ENCODE measurements around the gene JAM3.

- no peak for TF ChIP-seq CTCF (IDR thresholded peaks at IDR 0.05; ENCODE audit: insufficient read depth, low read length)
- no peak for TF ChIP-seq GABPA (IDR thresholded peaks at IDR 0.05; ENCODE audit: low read depth)
- TF ChIP-seq POLR2AphosphoS5 (IDR thresholded peaks at IDR 0.05; ENCODE audit: low read depth): no peak
- no peak for TF ChIP-seq REST (IDR thresholded peaks at IDR 0.05; ENCODE audit: insufficient replicate concordance, low read depth)
Observed at GRCh38 chr11:134159652-134160051, 90.8 kb downstream of the JAM3 start.
